Measurements from ENCODE around the gene CCNYL1. TPM values are rescaled to one million over a fixed set of nuclear protein-coding genes. Genes with fewer than 3 reads are reported as not detected.

CCNYL1 gene
- total RNA-seq, 4 donors from 2014 or later: 3.3 to 10.1 (median 7.1) TPM

DNA sequence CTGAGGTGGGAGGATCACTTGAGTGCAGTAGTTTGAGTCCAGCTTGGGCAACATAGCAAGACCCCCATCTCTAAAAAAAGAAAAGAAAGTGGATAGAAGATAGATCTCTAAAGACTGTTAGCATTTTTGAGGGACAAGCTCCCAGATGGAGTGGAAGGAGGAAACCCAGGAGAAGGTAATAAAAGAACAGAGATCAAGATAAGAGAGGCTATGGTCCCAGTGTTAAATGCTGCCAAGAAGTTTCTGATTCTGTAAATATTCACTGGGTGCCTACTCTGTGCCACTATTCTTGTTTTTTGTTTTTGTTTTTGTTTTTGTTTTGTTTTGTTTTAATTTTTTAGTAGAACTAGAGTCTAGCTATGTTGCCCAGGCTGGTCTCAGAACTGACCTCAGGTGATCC lies 32.1 kb downstream of the CCNYL1 start:
- DNase-seq (no peak), ATAC-seq (no peak)
- TF ChIP-seq, protein P1, sequence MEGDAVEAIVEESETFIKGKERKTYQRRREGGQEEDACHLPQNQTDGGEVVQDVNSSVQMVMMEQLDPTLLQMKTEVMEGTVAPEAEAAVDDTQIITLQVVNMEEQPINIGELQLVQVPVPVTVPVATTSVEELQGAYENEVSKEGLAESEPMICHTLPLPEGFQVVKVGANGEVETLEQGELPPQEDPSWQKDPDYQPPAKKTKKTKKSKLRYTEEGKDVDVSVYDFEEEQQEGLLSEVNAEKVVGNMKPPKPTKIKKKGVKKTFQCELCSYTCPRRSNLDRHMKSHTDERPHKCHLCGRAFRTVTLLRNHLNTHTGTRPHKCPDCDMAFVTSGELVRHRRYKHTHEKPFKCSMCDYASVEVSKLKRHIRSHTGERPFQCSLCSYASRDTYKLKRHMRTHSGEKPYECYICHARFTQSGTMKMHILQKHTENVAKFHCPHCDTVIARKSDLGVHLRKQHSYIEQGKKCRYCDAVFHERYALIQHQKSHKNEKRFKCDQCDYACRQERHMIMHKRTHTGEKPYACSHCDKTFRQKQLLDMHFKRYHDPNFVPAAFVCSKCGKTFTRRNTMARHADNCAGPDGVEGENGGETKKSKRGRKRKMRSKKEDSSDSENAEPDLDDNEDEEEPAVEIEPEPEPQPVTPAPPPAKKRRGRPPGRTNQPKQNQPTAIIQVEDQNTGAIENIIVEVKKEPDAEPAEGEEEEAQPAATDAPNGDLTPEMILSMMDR (IDR thresholded peaks at IDR 0.05 in 4 of 5, conservative IDR thresholded peaks at IDR 0.05 in 1 of 5): no peak
- no peak for TF ChIP-seq POLR2A (IDR thresholded peaks at IDR 0.05)
- no peak overlapping the region for H3K27ac ChIP-seq
- H3K36me3 ChIP-seq: no peaks in the 10 kb centered on the region
- no peaks in the 10 kb centered on the region for H3K9me3 ChIP-seq
- in situ Hi-C loops (cut with MboI; ENCODE audit: low sequenced_read_pairs in 4 of 4) (loop anchor here (10.0 kb wide), 2 partner anchors 291 to 321 kb away; no protein-coding TSS in a partner anchor), intact Hi-C loops (cut with DNase I; ENCODE audit: low total_unique reads) (no loop called here)
- no peaks in the 10 kb centered on the region for H3K27me3 ChIP-seq
- H3K4me3 ChIP-seq: no peak overlapping the region
- H3K4me1 ChIP-seq: no peaks in the 10 kb centered on the region

DNA sequence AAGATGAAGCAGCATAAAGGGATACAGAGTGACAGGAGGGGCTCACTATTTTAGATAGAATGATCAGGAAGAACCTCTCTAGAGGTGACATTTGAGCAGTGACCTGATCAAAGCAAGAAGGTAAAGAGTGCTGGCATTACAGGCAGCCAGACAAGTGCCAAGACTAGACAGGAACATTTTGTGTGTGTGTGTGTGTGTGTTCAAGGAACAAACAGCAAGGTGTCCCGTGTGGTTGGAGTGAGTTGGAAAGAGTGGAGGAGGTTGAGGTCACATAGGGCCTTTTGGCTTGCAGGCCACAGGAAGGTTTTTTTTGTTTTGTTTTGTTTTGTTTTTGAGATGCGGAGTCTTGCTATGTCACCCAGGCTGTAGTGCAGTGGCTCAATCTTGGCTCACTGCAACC lies 32.6 kb downstream of the CCNYL1 start:
- H3K36me3 ChIP-seq: no peaks in the 10 kb centered on the region
- ATAC-seq (no peak), DNase-seq (no peak)
- in situ Hi-C loops (cut with MboI; ENCODE audit: low sequenced_read_pairs in 4 of 4): loop anchor here (10.0 kb wide), 2 partner anchors 291 to 321 kb away; no protein-coding TSS in a partner anchor
- TF ChIP-seq, protein P1 (IDR thresholded peaks at IDR 0.05 in 4 of 5, conservative IDR thresholded peaks at IDR 0.05 in 1 of 5): no peak
- TF ChIP-seq POLR2A (IDR thresholded peaks at IDR 0.05): no peak
- H3K4me3 ChIP-seq: no peak overlapping the region
- no peaks in the 10 kb centered on the region for H3K27me3 ChIP-seq
- intact Hi-C loops (cut with DNase I; ENCODE audit: low total_unique reads): no loop called here
- H3K27ac ChIP-seq: no peak overlapping the region
- H3K4me1 ChIP-seq: no peaks in the 10 kb centered on the region
- no peaks in the 10 kb centered on the region for H3K9me3 ChIP-seq

DNA sequence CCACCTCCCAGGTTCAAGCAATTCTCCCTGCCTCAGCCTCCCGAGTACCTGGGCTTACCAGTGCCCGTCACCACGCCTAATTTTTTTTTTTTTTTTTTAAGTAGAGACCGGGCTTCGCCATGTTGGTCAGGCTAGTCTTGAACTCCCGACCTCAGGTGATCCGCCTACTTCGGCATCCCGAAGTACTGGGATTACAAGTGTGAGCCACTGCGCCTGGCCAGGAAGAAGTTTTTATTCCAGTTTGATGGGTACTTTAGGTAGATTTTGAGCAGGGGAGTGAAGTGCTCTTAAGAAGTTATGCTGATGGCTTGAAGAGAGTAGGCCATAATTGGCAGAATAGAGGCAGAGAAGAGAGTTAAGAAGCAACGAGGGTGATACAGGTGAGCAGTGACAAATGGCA lies 33.0 kb downstream of the CCNYL1 start:
- ATAC-seq (no peak), DNase-seq (no peak)
- Histone ChIP-seq H3K4me3 (no peak overlapping the region), H3K27ac (no peak overlapping the region), H3K4me1 (no peaks in the 10 kb centered on the region), H3K36me3 (no peaks in the 10 kb centered on the region), H3K27me3 (no peaks in the 10 kb centered on the region), H3K9me3 (no peaks in the 10 kb centered on the region)
- TF ChIP-seq, protein P1 (IDR thresholded peaks at IDR 0.05 in 4 of 5, conservative IDR thresholded peaks at IDR 0.05 in 1 of 5): no peak
- intact Hi-C loops (cut with DNase I; ENCODE audit: low total_unique reads): no loop called here
- in situ Hi-C loops (cut with MboI; ENCODE audit: low sequenced_read_pairs in 4 of 4): loop anchor here (10.0 kb wide), 2 partner anchors 290 to 320 kb away; no protein-coding TSS in a partner anchor

DNA sequence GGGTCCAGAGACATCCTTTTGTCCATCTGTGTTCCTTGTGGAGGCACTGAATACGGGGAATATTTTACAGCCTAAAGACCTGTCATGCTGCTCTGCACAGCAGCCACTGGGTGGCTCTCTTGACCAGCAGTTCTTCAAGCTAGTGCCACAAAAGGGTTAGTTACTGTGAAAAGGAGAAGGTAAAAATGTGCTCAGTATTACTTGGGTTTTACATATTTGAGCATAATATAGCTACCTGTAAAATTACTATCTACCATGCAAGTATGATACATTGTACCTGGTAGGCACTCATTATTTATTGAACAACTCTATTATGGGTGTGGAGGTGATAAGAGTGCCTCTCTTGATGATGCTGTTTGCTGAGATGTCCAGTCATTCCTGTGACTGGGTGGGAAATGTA lies 34.7 kb downstream of the CCNYL1 start:
- Histone ChIP-seq H3K4me1 (no peaks in the 10 kb centered on the region), H3K27me3 (no peaks in the 10 kb centered on the region), H3K36me3 (peaks cover 0 to under 1% of the 10 kb centered on the region in 2 donors), H3K4me3 (no peak overlapping the region), H3K27ac (no peak overlapping the region), H3K9me3 (no peaks in the 10 kb centered on the region)
- intact Hi-C loops (cut with DNase I; ENCODE audit: low total_unique reads) (loop anchor here (1.0 to 5.0 kb wide), 3 partner anchors 226 to 326 kb away; no protein-coding TSS in a partner anchor), in situ Hi-C loops (cut with MboI; ENCODE audit: low sequenced_read_pairs in 4 of 4) (loop anchor here (10.0 kb wide), 2 partner anchors 289 to 319 kb away; no protein-coding TSS in a partner anchor)
- DNase-seq: peak; percentile 15 to 25
- peak in 1 of 2 donors; percentile 75 for ATAC-seq
- no peak for TF ChIP-seq POLR2A (IDR thresholded peaks at IDR 0.05)
- TF ChIP-seq, protein P1 (IDR thresholded peaks at IDR 0.05 in 4 of 5, conservative IDR thresholded peaks at IDR 0.05 in 1 of 5): peak; percentile 65 to 85 (median 80)
